Vagina (tissue), 2 donors: ENCODE results near the gene ZNF182. TPM values are rescaled to one million over a fixed set of nuclear protein-coding genes. Genes with fewer than 3 reads are reported as not detected.
A peak's percentile ranks its signal among the peaks of the same experiment; 100 is the strongest.
"Not testable (repeated sequence)": the region's sequence is repeated elsewhere in the genome, so short reads cannot be mapped to it uniquely, and the experiment has no call there.

Source experiments
- DNase-seq, 2 donors: peaks; one replicate each; pipeline ENCODE4 v3.0.0-alpha.2; 2017; ENCODE audit errors: extremely low spot score in 2 of 2
- H3K27ac ChIP-seq: fragments of 200-600 bp; sonication (generic); one replicate; pipeline ENCODE4 v1.5.1; 2019
- H3K27me3 ChIP-seq: fragments of 200-600 bp; sonication (generic); one replicate; pipeline ENCODE4 v1.5.1; 2019
- H3K36me3 ChIP-seq, 2 donors: fragments of 200-600 bp; sonication (generic); one replicate each; pipeline ENCODE4 v1.5.1; 2017 to 2019
- H3K4me1 ChIP-seq: fragments of 200-600 bp; sonication (generic); one replicate; pipeline ENCODE4 v1.5.1; 2019
- H3K4me3 ChIP-seq, 2 donors: fragments of 200-600 bp; sonication (generic); 1 replicate in 1 of 2; 2 replicates in 1 of 2; pipeline ENCODE4 v1.5.1; 2016 to 2019
- H3K9me3 ChIP-seq: fragments of 200-600 bp; sonication (generic); one replicate; pipeline ENCODE4 v1.5.1; 2019
- CTCF ChIP-seq, 3 experiments: fragments of 450-650 bp in 2 of 3; fragments of 200-600 bp in 1 of 3; sonication (generic) in 1 of 3; IDR thresholded peaks; one replicate each; pipeline ENCODE4 v1.5.1; 2017 to 2019; ENCODE audit warnings: antibody characterized with exemption in 3 of 3, mild to moderate bottlenecking in 2 of 3, moderate library complexity in 2 of 3
- POLR2A ChIP-seq, 2 donors: fragments of 450-650 bp; IDR thresholded peaks; one replicate each; pipeline ENCODE4 v1.6.1; 2017; ENCODE audit warnings: antibody characterized with exemption in 2 of 2, mild to moderate bottlenecking in 2 of 2, moderate library complexity in 2 of 2
- POLR2AphosphoS5 ChIP-seq, 2 donors: sonication (generic); formaldehyde crosslinking; IDR thresholded peaks; one replicate each; pipeline ENCODE4 v1.9.0; 2017; ENCODE audit warnings: antibody characterized with exemption in 2 of 2, mild to moderate bottlenecking in 2 of 2, low read depth in 1 of 2; ENCODE audit not compliant: insufficient read depth in 1 of 2
- intact Hi-C: fragments of 100-400 bp; cut with DNase I; formaldehyde crosslinking; loops from one replicate; pipeline ENCODE4 v1.15.1; 2023
- total RNA-seq: library from RNA; depleted of rRNA; stranded (reverse); fragments of >200 nt; gene quantifications from one replicate; pipeline ENCODE4 v1.2.3, GENCODE V29; 2016

Gene ZNF182
- total RNA-seq, 1 donor from 2014 or later = 4.2 TPM

- no peaks in the 10 kb centered on the region for H3K36me3 ChIP-seq
- H3K27me3 ChIP-seq = no peaks in the 10 kb centered on the region
- no peak for TF ChIP-seq POLR2A (IDR thresholded peaks at IDR 0.05)
- TF ChIP-seq CTCF (IDR thresholded peaks at IDR 0.05) = no peak
- TF ChIP-seq POLR2AphosphoS5 (IDR thresholded peaks at IDR 0.05; ENCODE audit: insufficient read depth in 1 of 2, low read depth in 1 of 2) = no peak
- no peaks in the 10 kb centered on the region for H3K9me3 ChIP-seq
- H3K4me3 ChIP-seq = no peak overlapping the region
- no peak for DNase-seq
- intact Hi-C loops = no loop called here
- no peaks in the 10 kb centered on the region for H3K4me1 ChIP-seq
- no peak overlapping the region for H3K27ac ChIP-seq
Measured at GRCh38 chrX:48035891-48036290, 32.1 kb upstream of the ZNF182 start.

- H3K4me1 ChIP-seq, intact Hi-C loops, H3K36me3 ChIP-seq, H3K27me3 ChIP-seq, H3K9me3 ChIP-seq, H3K4me3 ChIP-seq, H3K27ac ChIP-seq, DNase-seq: not testable (repeated sequence)
Measured at GRCh38 chrX:48030641-48031173, 26.9 kb upstream of the ZNF182 start.

- no peak for TF ChIP-seq CTCF (IDR thresholded peaks at IDR 0.05)
- no peak for TF ChIP-seq POLR2A (IDR thresholded peaks at IDR 0.05)
- TF ChIP-seq POLR2AphosphoS5 (IDR thresholded peaks at IDR 0.05; ENCODE audit: insufficient read depth in 1 of 2, low read depth in 1 of 2) = no peak
- Histone ChIP-seq H3K4me3 (no peak overlapping the region), H3K36me3 (no peaks in the 10 kb centered on the region), H3K27ac (no peak overlapping the region), H3K9me3 (no peaks in the 10 kb centered on the region), H3K4me1 (no peaks in the 10 kb centered on the region), H3K27me3 (no peaks in the 10 kb centered on the region)
- intact Hi-C loops = no loop called here
- DNase-seq = no peak
Measured at GRCh38 chrX:48030237-48030636, 26.4 kb upstream of the ZNF182 start.

- H3K27ac ChIP-seq = no peak overlapping the region
- intact Hi-C loops = loop anchor here (10.0 kb wide), 1 partner anchor 193 kb away; the partner anchor contains the start of gene ZNF81
- no peaks in the 10 kb centered on the region for H3K4me1 ChIP-seq
- H3K4me3 ChIP-seq = no peak overlapping the region
- H3K36me3 ChIP-seq = no peaks in the 10 kb centered on the region
- TF ChIP-seq CTCF (IDR thresholded peaks at IDR 0.05) (no peak), POLR2A (IDR thresholded peaks at IDR 0.05) (no peak), POLR2AphosphoS5 (IDR thresholded peaks at IDR 0.05; ENCODE audit: insufficient read depth in 1 of 2, low read depth in 1 of 2) (no peak)
- no peak for DNase-seq
- no peaks in the 10 kb centered on the region for H3K9me3 ChIP-seq
- no peaks in the 10 kb centered on the region for H3K27me3 ChIP-seq
Measured at GRCh38 chrX:48028091-48028490, 24.3 kb upstream of the ZNF182 start.

- H3K9me3 ChIP-seq, H3K4me3 ChIP-seq, H3K27ac ChIP-seq, H3K27me3 ChIP-seq, DNase-seq, H3K4me1 ChIP-seq, H3K36me3 ChIP-seq: not testable (repeated sequence)
- intact Hi-C loops = loop anchor here (10.0 kb wide), 1 partner anchor 193 kb away; the partner anchor contains the start of gene ZNF81
Measured at GRCh38 chrX:48027545-48027944, 23.8 kb upstream of the ZNF182 start.

GRCh38 chrX:48025561-48025960 is 21.8 kb upstream of the ZNF182 start:
- intact Hi-C loops = loop anchor here (10.0 kb wide), 1 partner anchor 191 kb away; the partner anchor contains the start of gene ZNF81
- peak; percentile 52 to 58 for DNase-seq
- TF ChIP-seq POLR2AphosphoS5 (IDR thresholded peaks at IDR 0.05; ENCODE audit: insufficient read depth in 1 of 2, low read depth in 1 of 2) = no peak
- TF ChIP-seq CTCF (IDR thresholded peaks at IDR 0.05) = peak in 2 of 3 experiments; percentile 41 to 43
- no peak for TF ChIP-seq POLR2A (IDR thresholded peaks at IDR 0.05)
- no peak overlapping the region for H3K27ac ChIP-seq
- H3K36me3 ChIP-seq = no peaks in the 10 kb centered on the region
- no peaks in the 10 kb centered on the region for H3K9me3 ChIP-seq
- H3K4me3 ChIP-seq = no peak overlapping the region
- no peaks in the 10 kb centered on the region for H3K4me1 ChIP-seq
- H3K27me3 ChIP-seq = no peaks in the 10 kb centered on the region
